ENCODE results near the gene TCL1B.

TCL1B gene

GRCh38 chr14:95667249-95667693 is 19.0 kb upstream of the TCL1B start:
- peak in 1 of 2 donors; percentile 11 for DNase-seq

- no peak for DNase-seq
Observed at GRCh38 chr14:95668235-95668772, 17.9 kb upstream of the TCL1B start.

- no peak for DNase-seq
Observed at GRCh38 chr14:95674613-95675012, 11.6 kb upstream of the TCL1B start.

GRCh38 chr14:95675486-95675885 is 10.7 kb upstream of the TCL1B start:
- DNase-seq: no peak

GRCh38 chr14:95677179-95677835 is 8.9 kb upstream of the TCL1B start:
- no peak for DNase-seq

GRCh38 chr14:95679148-95679815 is 6.9 kb upstream of the TCL1B start:
- no peak for DNase-seq

GRCh38 chr14:95679998-95680735 is 6.1 kb upstream of the TCL1B start:
- no peak for DNase-seq

GRCh38 chr14:95681153-95681552 is 5.1 kb upstream of the TCL1B start:
- no peak for DNase-seq

GRCh38 chr14:95683793-95684192 is 2.4 kb upstream of the TCL1B start:
- peak; percentile 13 to 28 for DNase-seq

GRCh38 chr14:95686935-95687334 is 709 bp downstream of the TCL1B start:
- no peak for DNase-seq

GRCh38 chr14:95689441-95689840 is 3.2 kb downstream of the TCL1B start:
- DNase-seq: no peak

- no peak for DNase-seq
Observed at GRCh38 chr14:95690815-95691214, 4.6 kb downstream of the TCL1B start.

GRCh38 chr14:95691591-95691990 is 5.4 kb downstream of the TCL1B start:
- no peak for DNase-seq

- DNase-seq: no peak
Observed at GRCh38 chr14:95692109-95692508, 5.9 kb downstream of the TCL1B start.

- DNase-seq: no peak
Observed at GRCh38 chr14:95695051-95695450, 8.8 kb downstream of the TCL1B start.

- peak in 1 of 2 donors; percentile 36 for DNase-seq
Observed at GRCh38 chr14:95695913-95696312, 9.7 kb downstream of the TCL1B start.

GRCh38 chr14:95696741-95697140 is 10.5 kb downstream of the TCL1B start:
- no peak for DNase-seq

GRCh38 chr14:95697764-95698163 is 11.5 kb downstream of the TCL1B start:
- peak in 1 of 2 donors; percentile 30 for DNase-seq

- no peak for DNase-seq
Observed at GRCh38 chr14:95698287-95698686, 12.1 kb downstream of the TCL1B start.

GRCh38 chr14:95699412-95699811 is 13.2 kb downstream of the TCL1B start:
- no peak for DNase-seq

- no peak for DNase-seq
Observed at GRCh38 chr14:95700221-95700976, 14.2 kb downstream of the TCL1B start.

GRCh38 chr14:95701846-95702221 is 15.6 kb downstream of the TCL1B start:
- no peak for DNase-seq

- DNase-seq: no peak
Observed at GRCh38 chr14:95703341-95703740, 17.1 kb downstream of the TCL1B start.

Measured in CD4-positive, alpha-beta T cell treated with Interleukin-1 beta for 1 hour (primary cell).